GM21825 (cell line): ENCODE results near the gene EPN2.
A peak's percentile ranks its signal among the peaks of the same experiment; 100 is the strongest.

ENCODE experiments used
- ATAC-seq: cut with Tn5 transposase; IDR thresholded peaks from one replicate; pipeline ENCODE4 v1.9.1; 2021; ENCODE audit warnings: mild to moderate bottlenecking, moderate library complexity; ENCODE audit not compliant: unreplicated experiment

The EPN2 gene

DNA sequence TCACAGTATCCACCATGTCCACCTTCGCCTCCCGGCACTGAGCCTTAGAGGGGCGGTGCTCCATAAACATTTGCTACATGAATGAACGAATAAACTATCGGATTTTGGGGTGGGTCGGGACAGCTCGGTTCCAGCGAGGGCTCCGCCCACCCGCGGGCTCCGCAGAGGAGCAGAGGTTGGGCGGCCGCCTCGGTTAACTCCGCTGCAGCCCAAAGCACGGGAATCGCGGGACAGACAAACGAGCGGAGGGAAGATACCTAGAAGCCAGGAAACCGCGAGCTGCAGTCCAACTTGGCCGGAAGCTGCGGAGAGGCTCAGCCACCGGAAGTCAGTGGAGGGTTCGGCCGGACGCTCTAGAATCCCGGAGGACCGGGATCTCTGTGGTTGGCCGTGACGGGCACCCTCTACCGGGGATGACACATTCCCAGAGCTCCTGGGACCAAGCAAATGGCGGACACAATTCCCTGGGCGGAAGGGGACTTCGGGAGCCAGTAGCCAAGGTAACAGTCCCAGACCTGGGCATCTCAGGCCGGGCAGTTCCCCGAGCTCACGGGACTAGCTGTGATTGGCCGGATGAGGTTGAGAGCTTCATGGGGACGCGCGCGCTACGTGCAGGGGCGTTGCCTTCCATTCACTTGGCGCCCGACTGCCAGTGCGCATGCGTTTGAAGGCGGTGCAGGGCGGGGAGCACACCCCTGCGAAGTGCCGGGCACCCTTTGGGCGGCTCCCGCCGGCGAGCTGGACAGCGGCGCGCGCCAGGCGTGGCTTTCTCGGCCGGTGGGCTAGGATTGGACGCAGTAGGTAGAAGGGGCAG, 140.6 kb downstream of the EPN2 start:
- ATAC-seq, result peak; percentile 93

DNA sequence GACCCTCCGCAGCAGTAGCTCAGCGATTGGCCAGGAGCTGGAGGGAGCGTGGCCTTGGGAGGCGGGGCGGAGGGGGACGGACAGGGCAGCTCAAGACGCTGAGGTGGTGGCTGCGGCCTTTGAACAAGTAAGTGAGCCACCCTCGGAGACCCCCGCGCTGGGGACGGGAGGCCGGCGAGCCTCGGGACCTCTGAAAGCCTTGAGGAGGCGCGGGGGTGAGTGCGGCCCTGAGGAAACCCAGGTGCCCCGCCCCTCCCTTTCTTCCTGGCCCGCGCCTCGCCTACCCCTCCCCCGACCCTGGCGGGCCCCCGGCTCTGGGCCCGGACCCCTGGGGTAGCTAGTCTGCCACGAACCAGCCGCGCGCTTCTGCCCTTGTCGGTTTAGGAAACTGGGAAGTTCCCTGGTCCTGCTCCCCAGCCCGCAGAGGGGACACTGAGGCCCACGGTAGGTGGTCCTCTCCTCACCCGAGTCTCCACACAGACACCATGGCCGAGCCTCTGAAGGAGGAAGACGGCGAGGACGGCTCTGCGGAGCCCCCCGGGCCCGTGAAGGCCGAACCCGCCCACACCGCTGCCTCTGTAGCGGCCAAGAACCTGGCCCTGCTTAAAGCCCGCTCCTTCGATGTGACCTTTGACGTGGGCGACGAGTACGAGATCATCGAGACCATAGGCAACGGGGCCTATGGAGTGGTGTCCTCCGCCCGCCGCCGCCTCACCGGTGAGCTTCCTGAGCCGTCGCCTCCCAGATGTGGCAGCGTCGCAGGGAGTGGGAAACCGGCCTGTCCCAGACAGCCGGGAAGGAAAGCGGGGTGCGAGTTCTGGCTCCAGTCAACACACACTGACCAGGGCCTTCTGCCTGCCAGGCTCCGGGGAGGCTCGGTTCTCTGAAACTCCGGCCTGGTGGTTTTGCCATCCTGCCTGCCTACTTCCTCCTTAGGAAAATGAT, 141.5 kb downstream of the EPN2 start, which contains the start of gene MAPK7:
Gene MAPK7, plus strand, starts transcription at position 83 of the 945 bp plus-strand sequence. Its CDS starts 403 bp downstream, at position 486.
- peak; percentile 4 for ATAC-seq

DNA sequence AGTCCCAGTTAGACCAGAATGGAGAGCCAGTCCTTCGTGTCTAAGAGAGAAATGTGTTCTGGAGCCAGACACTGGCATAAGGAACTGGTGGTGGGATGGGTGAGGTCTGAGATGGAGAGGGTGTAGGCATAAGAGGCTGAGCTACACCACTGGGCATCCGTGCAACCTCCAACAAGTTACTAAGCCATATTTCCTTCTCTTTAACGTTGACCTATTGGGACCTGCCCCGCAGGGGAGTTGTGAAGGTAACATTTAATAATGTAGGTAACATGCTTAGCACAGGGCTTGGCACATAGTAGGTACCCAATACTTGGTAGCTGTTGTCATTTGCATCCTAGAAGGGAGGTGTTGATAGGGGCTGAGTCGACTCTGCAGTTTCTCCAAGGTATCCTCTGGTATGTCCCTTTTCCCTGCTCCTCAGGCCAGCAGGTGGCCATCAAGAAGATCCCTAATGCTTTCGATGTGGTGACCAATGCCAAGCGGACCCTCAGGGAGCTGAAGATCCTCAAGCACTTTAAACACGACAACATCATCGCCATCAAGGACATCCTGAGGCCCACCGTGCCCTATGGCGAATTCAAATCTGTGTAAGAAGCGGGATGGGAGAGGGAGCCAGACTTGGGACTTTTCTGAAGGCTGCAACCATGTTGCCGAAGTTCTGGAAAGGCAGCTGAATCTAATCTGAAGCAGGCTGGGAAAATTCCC, 142.3 kb downstream of the EPN2 start:
- ATAC-seq, result no peak

DNA sequence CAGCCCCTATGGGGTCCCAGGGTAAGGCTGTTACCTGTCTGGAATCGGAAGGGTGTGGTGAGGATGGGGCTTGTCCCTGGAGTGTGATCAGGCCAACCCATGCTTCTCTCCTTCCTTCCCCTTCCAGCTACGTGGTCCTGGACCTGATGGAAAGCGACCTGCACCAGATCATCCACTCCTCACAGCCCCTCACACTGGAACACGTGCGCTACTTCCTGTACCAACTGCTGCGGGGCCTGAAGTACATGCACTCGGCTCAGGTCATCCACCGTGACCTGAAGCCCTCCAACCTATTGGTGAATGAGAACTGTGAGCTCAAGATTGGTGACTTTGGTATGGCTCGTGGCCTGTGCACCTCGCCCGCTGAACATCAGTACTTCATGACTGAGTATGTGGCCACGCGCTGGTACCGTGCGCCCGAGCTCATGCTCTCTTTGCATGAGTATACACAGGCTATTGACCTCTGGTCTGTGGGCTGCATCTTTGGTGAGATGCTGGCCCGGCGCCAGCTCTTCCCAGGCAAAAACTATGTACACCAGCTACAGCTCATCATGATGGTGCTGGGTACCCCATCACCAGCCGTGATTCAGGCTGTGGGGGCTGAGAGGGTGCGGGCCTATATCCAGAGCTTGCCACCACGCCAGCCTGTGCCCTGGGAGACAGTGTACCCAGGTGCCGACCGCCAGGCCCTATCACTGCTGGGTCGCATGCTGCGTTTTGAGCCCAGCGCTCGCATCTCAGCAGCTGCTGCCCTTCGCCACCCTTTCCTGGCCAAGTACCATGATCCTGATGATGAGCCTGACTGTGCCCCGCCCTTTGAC, 143.5 kb downstream of the EPN2 start:
- no peak for ATAC-seq

DNA sequence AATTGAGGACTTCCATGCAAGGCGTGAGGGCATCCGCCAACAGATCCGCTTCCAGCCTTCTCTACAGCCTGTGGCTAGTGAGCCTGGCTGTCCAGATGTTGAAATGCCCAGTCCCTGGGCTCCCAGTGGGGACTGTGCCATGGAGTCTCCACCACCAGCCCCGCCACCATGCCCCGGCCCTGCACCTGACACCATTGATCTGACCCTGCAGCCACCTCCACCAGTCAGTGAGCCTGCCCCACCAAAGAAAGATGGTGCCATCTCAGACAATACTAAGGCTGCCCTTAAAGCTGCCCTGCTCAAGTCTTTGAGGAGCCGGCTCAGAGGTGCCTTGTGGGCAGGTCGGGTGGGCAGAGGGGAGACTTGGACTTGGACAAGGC, 144.2 kb downstream of the EPN2 start:
- ATAC-seq, result no peak

DNA sequence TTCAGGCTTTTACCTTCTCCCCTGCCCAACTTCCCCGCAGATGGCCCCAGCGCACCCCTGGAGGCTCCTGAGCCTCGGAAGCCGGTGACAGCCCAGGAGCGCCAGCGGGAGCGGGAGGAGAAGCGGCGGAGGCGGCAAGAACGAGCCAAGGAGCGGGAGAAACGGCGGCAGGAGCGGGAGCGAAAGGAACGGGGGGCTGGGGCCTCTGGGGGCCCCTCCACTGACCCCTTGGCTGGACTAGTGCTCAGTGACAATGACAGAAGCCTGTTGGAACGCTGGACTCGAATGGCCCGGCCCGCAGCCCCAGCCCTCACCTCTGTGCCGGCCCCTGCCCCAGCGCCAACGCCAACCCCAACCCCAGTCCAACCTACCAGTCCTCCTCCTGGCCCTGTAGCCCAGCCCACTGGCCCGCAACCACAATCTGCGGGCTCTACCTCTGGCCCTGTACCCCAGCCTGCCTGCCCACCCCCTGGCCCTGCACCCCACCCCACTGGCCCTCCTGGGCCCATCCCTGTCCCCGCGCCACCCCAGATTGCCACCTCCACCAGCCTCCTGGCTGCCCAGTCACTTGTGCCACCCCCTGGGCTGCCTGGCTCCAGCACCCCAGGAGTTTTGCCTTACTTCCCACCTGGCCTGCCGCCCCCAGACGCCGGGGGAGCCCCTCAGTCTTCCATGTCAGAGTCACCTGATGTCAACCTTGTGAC, 144.7 kb downstream of the EPN2 start:
- ATAC-seq, result no peak

DNA sequence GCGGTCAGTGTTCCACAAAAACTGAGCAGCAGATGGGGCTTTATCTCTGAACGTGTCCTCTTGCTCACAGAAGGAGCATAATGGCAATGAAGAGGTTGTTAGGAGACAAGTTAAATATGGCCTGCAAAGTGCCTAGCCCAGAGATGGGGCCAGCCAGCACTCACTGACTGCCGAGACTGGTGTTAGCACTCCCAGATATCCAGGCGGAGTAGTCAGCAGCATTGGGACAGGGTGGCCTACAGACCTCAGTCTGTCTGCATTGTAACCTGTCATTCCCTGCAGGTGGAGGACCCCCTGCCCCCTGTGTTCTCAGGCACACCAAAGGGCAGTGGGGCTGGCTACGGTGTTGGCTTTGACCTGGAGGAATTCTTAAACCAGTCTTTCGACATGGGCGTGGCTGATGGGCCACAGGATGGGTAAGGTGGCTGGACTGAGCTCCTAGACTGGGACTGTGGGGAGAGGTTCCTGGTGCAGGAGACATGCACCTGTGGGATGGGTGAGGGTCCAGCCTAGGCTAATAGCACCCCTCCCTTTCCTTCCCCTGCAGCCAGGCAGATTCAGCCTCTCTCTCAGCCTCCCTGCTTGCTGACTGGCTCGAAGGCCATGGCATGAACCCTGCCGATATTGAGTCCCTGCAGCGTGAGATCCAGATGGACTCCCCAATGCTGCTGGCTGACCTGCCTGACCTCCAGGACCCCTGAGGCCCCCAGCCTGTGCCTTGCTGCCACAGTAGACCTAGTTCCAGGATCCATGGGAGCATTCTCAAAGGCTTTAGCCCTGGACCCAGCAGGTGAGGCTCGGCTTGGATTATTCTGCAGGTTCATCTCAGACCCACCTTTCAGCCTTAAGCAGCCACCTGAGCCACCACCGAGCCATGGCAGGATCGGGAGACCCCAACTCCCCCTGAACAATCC, 145.6 kb downstream of the EPN2 start:
- no peak for ATAC-seq

DNA sequence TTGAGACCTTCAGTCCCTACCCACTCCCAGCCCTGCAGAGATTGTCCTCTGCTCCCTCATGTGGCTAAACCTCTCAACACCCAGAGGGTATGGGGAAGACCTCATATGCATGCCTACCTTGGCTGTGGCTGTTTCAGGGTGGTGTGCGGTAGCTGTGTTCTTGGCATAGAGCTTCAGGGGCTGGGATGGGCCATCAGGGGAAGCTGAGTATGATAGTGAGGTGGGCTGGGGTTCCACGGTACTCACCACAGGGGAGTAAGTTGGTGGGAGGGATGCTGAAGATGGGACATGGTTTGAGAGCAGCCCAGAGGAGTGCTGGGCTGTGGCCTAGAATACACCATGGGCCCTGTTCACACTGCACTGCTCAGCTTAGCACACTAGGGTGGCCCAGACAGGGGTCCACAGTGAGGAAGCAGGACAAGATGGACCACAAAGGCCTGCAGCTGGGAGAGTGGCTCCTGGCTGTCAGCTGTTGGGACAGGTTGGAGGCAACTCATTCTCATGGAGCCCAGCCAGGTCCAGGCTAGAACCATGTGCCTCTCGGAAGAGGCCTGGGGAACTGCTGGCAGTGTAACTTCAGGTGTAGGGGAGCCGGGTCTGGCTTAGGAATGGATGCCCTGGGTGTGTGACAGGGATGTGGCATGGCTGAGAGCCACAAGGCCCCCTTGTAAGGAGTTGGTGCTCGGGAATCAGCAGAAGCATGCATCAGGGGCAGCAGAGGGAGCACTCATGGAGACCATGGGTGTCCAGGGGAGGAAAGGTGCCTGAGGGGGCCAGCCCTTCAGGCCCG, 146.7 kb downstream of the EPN2 start:
- no peak for ATAC-seq

DNA sequence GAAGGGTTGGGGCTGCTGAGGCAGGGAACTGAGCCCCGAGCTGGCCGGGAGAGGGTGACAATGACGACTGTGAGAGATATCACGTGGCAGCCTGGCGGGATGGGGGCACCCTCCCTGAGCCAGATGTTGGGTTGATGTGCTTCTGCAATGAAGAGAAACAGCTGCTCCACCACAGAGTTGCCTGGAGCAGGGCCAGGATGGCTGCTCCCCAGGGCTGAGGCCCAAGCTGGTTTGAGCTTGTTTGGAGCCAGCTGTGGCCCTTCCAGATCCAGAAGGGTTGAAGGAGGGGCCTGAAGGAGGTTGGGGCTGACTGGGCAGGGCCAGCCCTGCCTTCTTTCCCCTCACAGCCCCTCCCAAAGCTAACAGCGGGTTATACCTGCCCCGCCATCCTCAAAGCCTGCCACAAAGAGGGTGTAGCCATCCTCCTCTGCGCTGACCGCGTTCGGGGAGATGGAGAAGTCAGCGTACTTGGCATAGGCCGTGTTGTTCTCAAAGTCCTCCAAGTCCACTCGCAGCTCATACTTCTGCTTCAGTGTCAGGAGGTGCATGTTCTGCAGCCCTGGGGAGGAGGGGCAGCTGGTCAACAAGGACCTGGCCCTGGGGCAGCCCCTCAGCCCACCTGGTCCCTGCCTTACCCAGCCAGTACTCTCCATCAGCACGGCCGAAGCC, 147.7 kb downstream of the EPN2 start:
- no peak for ATAC-seq

DNA sequence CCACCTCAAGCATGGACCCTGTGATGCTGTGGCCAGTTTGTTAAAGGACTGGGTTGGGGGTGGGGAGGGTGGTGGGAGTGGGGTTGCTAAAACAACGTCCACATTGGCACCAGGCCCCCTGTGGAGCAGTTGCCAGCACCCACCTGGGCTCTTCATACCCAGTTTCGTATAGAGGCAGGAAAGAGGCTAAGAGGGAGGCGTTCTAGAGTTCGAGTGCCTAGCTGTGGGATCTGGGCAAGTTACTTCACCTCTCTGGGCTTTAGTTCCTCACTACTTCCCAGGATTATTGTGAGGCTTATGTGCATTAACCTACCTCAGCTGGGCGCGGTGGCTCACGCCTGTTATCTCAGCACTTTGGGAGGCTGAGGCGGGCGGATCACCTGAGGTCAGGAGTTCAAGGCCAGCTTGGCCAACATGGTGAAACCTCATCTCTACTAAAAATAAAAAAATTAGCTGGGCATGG, 148.4 kb downstream of the EPN2 start:
- ATAC-seq, result no peak
